ENCODE data around the gene SULT1C4. TPM values are rescaled to one million over a fixed set of nuclear protein-coding genes. Genes with fewer than 3 reads are reported as not detected.

Gene SULT1C4
- total RNA-seq, 3 donors from 2014 or later = 1.4 to 19.8 (median 5.9) TPM

GRCh38 chr2:108436976-108437375 is 59.2 kb downstream of the SULT1C4 start:
- intact Hi-C loops (cut with DNase I; ENCODE audit: low total_unique reads) = loop anchor here (5.0 kb wide), 1 partner anchor 290 kb away; no protein-coding TSS in a partner anchor
- TF ChIP-seq POLR2AphosphoS5 (IDR thresholded peaks at IDR 0.05) (no peak), CTCF (IDR thresholded peaks at IDR 0.05) (no peak)
- no peak for DNase-seq (ENCODE audit: low spot score in 2 of 2)

More at GRCh38 chr2:108436976-108437375, 59.2 kb downstream of the SULT1C4 start:
- Histone ChIP-seq H3K27me3 (no peaks in the 10 kb centered on the region), H3K4me3 (no peak overlapping the region), H3K27ac (no peak overlapping the region), H3K36me3 (no peaks in the 10 kb centered on the region), H3K4me1 (no peaks in the 10 kb centered on the region), H3K9me3 (no peaks in the 10 kb centered on the region)

Other genes with a start within 250 kb of the SULT1C4 start
- gene SULT1C3, start 138.0 kb upstream of the SULT1C4 start, total RNA-seq = 1 to 10 TPM in 1 of 3 donors, under 1 TPM in 1, not detected in 1; 0.66 to 2.0 TPM
- 1 to 10 TPM in 2 of 3 donors, not detected in 1; 1.2 to 1.9 TPM for gene SULT1C2, start 89.1 kb upstream of the SULT1C4 start, total RNA-seq
- 10 to 100 TPM; 26.4 to 97.6 (median 63.3) TPM for gene GCC2, start 71.3 kb downstream of the SULT1C4 start, total RNA-seq
- gene LIMS1, start 156.5 kb downstream of the SULT1C4 start, total RNA-seq = 100 to 1,000 TPM in 1 of 3 donors, 10 to 100 TPM in 2; 66.5 to 123 (median 93.1) TPM

Data from breast epithelium (tissue), 4 donors.